Measurements from ENCODE around the gene ADH5.

DNA sequence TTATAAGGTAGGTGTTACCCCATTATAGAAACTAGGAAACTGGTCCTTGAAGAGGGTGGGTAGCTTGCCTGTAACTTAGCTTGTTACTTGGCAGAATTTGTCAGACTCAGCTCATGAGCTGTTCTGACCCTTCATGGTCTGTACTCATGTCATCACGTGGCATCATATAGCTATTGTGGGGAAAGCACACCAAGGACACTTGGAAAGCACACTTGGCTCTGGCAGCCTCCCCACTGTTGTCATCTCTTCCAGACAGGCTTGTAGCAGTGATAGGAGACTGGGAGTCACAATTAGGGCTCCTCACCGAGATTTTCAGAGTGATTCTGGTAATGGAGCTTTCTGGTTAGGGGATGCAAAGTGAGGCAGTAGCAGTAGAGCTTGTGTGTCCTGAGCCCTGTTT lies 30.4 kb downstream of the ADH5 start:
- TF ChIP-seq, protein P1, sequence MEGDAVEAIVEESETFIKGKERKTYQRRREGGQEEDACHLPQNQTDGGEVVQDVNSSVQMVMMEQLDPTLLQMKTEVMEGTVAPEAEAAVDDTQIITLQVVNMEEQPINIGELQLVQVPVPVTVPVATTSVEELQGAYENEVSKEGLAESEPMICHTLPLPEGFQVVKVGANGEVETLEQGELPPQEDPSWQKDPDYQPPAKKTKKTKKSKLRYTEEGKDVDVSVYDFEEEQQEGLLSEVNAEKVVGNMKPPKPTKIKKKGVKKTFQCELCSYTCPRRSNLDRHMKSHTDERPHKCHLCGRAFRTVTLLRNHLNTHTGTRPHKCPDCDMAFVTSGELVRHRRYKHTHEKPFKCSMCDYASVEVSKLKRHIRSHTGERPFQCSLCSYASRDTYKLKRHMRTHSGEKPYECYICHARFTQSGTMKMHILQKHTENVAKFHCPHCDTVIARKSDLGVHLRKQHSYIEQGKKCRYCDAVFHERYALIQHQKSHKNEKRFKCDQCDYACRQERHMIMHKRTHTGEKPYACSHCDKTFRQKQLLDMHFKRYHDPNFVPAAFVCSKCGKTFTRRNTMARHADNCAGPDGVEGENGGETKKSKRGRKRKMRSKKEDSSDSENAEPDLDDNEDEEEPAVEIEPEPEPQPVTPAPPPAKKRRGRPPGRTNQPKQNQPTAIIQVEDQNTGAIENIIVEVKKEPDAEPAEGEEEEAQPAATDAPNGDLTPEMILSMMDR (IDR thresholded peaks at IDR 0.05; ENCODE audit: low read length) = no peak
- TF ChIP-seq EZH2 (optimal IDR thresholded peaks at IDR 0.05; ENCODE audit: low read depth, low read length) = no peak
